ENCODE results near the gene IGF2R. TPM values are rescaled to one million over a fixed set of nuclear protein-coding genes. Genes with fewer than 3 reads are reported as not detected.

IGF2R gene
- total RNA-seq, 1 experiment from 2014 or later: 127 TPM

DNA sequence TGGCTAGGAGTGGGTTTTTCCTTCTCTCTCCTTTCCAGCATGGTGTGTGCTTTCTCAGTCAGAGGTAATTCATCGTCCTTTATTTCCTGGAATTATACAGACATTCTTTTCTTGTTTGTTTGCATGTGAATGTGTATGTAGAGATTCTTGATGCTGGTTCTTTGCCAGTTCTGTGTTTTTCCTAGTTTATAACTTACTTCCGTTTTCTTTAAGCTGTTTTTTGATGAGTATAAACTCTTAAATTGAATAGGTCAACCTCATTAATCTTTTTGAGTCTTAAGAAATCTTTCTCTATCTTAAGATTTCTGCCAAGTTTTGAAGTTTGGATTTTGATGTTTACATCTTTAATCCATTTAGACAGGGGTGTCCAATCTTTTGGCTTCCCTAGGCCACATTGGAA is 38.7 kb downstream of the IGF2R start:
- Mint-ChIP-seq H3K36me3 (ENCODE audit: insufficient read depth, unreplicated experiment) (peaks cover 21% of the 10 kb centered on the region), H3K4me1 (ENCODE audit: low read depth, unreplicated experiment) (no peaks in the 10 kb centered on the region), H3K27me3 (ENCODE audit: unreplicated experiment) (no peaks in the 10 kb centered on the region), H3K4me3 (ENCODE audit: low read depth, unreplicated experiment) (no peak overlapping the region), H3K9me3 (ENCODE audit: low read depth, unreplicated experiment) (no peaks in the 10 kb centered on the region), H3K27ac (ENCODE audit: unreplicated experiment) (no peak overlapping the region)
- TF ChIP-seq, protein P1, sequence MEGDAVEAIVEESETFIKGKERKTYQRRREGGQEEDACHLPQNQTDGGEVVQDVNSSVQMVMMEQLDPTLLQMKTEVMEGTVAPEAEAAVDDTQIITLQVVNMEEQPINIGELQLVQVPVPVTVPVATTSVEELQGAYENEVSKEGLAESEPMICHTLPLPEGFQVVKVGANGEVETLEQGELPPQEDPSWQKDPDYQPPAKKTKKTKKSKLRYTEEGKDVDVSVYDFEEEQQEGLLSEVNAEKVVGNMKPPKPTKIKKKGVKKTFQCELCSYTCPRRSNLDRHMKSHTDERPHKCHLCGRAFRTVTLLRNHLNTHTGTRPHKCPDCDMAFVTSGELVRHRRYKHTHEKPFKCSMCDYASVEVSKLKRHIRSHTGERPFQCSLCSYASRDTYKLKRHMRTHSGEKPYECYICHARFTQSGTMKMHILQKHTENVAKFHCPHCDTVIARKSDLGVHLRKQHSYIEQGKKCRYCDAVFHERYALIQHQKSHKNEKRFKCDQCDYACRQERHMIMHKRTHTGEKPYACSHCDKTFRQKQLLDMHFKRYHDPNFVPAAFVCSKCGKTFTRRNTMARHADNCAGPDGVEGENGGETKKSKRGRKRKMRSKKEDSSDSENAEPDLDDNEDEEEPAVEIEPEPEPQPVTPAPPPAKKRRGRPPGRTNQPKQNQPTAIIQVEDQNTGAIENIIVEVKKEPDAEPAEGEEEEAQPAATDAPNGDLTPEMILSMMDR (IDR thresholded peaks at IDR 0.05; ENCODE audit: unreplicated experiment): no peak
- BruUV-seq (replicated peaks): no TSS peak
- DNase-seq: no peak
- intact Hi-C loops (cut with micrococcal nuclease; ENCODE audit: unreplicated experiment): no loop called here
- CTCF ChIA-PET: no interaction called here

DNA sequence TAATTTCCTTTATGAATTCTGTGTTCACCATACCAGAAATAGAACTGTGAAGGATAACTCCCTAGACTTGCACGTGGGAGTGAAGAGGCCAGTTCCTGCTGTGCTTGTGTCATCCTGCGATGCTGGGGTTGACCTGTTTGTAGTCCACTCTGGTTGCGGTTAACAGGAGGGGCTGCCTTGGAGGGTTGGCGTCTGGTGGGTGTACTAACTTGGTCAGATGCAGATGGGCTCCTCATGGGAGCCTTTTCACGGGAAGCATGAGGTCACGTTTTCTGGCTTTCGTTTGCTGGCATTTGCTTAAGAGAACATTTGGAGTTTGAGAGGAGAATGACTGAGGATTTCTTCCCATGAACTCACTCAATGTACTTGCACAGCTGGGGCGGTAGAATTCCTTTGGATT is 41.2 kb downstream of the IGF2R start:
- intact Hi-C loops (cut with micrococcal nuclease; ENCODE audit: unreplicated experiment): no loop called here
- no peak for DNase-seq
- H3K9me3 Mint-ChIP-seq (ENCODE audit: low read depth, unreplicated experiment): no peaks in the 10 kb centered on the region
- H3K4me3 Mint-ChIP-seq (ENCODE audit: low read depth, unreplicated experiment): no peak overlapping the region
- TF ChIP-seq, protein P1 (IDR thresholded peaks at IDR 0.05; ENCODE audit: unreplicated experiment): no peak
- BruUV-seq (replicated peaks): no TSS peak
- H3K27me3 Mint-ChIP-seq (ENCODE audit: unreplicated experiment): no peaks in the 10 kb centered on the region
- H3K27ac Mint-ChIP-seq (ENCODE audit: unreplicated experiment): no peak overlapping the region
- H3K36me3 Mint-ChIP-seq (ENCODE audit: insufficient read depth, unreplicated experiment): peaks cover 17% of the 10 kb centered on the region
- CTCF ChIA-PET: interaction anchor here (0.5 kb wide), 1 partner anchor 15 kb away, joined by 5 read pairs; no protein-coding TSS in a partner anchor
- no peaks in the 10 kb centered on the region for H3K4me1 Mint-ChIP-seq (ENCODE audit: low read depth, unreplicated experiment)

DNA sequence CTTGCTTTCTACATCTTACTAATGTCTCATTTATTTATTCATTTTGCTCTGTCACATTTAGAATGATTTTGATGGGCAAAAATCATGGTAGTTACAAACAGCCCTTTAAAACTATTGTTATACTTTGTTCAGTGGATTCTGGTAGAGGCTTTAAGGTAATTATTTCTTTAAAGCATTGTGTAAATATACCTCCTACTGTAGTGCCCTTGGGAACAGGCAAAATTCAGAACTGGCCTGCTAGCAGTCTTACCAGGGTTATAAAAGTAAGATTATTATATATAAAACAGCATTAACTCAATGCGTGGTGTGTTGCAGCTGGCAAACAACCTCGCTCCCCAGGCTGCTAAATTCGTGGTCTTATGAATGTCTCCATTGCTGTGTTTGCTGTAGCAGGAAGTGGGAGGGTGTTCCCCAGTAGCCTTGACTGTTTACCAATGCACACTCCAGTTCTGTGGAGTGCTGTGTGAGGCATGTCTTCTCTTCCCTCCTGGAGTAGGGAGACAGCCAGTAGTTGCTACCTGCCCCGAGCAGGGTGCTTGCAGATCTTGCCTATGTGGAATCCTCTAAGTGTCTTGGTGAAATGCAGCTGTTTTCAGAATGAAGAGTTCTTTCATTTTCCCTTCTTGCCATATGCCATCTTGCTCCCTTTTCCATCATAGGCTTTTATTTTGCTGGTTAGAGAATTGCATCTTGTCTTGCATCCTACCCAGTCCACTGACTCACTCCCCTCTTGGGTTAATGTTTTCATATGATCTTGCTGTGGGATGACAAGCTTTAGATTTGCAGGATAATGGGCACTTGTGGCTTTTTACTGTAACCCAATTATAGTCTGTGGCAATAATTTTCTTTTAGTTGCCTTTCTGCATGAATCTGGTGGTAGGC is 45.3 kb downstream of the IGF2R start:
- H3K27me3 Mint-ChIP-seq (ENCODE audit: unreplicated experiment): no peaks in the 10 kb centered on the region
- DNase-seq: no peak

DNA sequence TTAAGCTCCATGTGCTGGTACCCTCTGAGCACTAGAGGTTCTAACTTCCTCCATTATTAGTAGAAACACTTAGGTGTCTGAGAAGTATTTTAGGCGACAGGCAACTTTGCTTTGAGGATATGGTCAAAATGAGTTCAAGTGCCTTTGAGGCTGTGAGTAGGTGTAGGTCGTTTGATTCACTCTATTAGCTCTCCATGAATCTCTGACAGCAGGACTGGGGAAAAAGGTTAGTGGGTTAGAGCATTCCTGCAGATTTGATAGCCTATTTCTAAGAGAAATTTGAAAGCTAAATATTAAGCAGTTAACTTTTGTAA is 45.9 kb downstream of the IGF2R start:
- peaks cover 26% of the 10 kb centered on the region for H3K36me3 Mint-ChIP-seq (ENCODE audit: insufficient read depth, unreplicated experiment)
- intact Hi-C loops (cut with micrococcal nuclease; ENCODE audit: unreplicated experiment): no loop called here
- no peak overlapping the region for H3K27ac Mint-ChIP-seq (ENCODE audit: unreplicated experiment)
- no peaks in the 10 kb centered on the region for H3K9me3 Mint-ChIP-seq (ENCODE audit: low read depth, unreplicated experiment)
- no TSS peak for BruUV-seq (replicated peaks)
- TF ChIP-seq, protein P1 (IDR thresholded peaks at IDR 0.05; ENCODE audit: unreplicated experiment): no peak
- no peak overlapping the region for H3K4me3 Mint-ChIP-seq (ENCODE audit: low read depth, unreplicated experiment)
- CTCF ChIA-PET: no interaction called here
- DNase-seq: no peak
- H3K27me3 Mint-ChIP-seq (ENCODE audit: unreplicated experiment): no peaks in the 10 kb centered on the region
- H3K4me1 Mint-ChIP-seq (ENCODE audit: low read depth, unreplicated experiment): no peaks in the 10 kb centered on the region

More for the DNA sequence above, 45.3 kb downstream of the IGF2R start:
- Mint-ChIP-seq H3K4me1 (ENCODE audit: low read depth, unreplicated experiment) (no peaks in the 10 kb centered on the region), H3K27ac (ENCODE audit: unreplicated experiment) (no peak overlapping the region), H3K36me3 (ENCODE audit: insufficient read depth, unreplicated experiment) (peaks cover 26% of the 10 kb centered on the region), H3K9me3 (ENCODE audit: low read depth, unreplicated experiment) (no peaks in the 10 kb centered on the region), H3K4me3 (ENCODE audit: low read depth, unreplicated experiment) (no peak overlapping the region)
- CTCF ChIA-PET: no interaction called here
- intact Hi-C loops (cut with micrococcal nuclease; ENCODE audit: unreplicated experiment): no loop called here
- TF ChIP-seq, protein P1 (IDR thresholded peaks at IDR 0.05; ENCODE audit: unreplicated experiment): no peak
- no TSS peak for BruUV-seq (replicated peaks)

Data from Calu3 (cell line).